IPS-20b (cell line): Measurements from ENCODE around the gene CNTN5.

Experiments
- H3K27ac ChIP-seq: one replicate; pipeline ENCODE4 v1.5.1; 2013; ENCODE audit warnings: low read length
- H3K27me3 ChIP-seq: 2 replicates; pipeline ENCODE4 v1.6.1; 2013; ENCODE audit warnings: mild to moderate bottlenecking, low read length, inconsistent platforms; ENCODE audit not compliant: insufficient read depth
- H3K36me3 ChIP-seq: 2 replicates; pipeline ENCODE4 v1.6.1; 2013; ENCODE audit warnings: low read depth, mild to moderate bottlenecking, inconsistent platforms, low read length, moderate library complexity; ENCODE audit not compliant: insufficient read depth
- H3K4me1 ChIP-seq: 2 replicates; pipeline ENCODE4 v1.6.1; 2013; ENCODE audit warnings: mild to moderate bottlenecking, control low read depth, inconsistent platforms, low read length, moderate library complexity; ENCODE audit not compliant: insufficient read depth
- H3K4me3 ChIP-seq: 2 replicates; pipeline ENCODE4 v1.5.1; 2013; ENCODE audit warnings: mild to moderate bottlenecking, low read length, inconsistent platforms
- H3K9ac ChIP-seq: 2 replicates; pipeline ENCODE4 v1.6.1; 2013; ENCODE audit warnings: low read depth, mild to moderate bottlenecking, inconsistent platforms, low read length, moderate library complexity
- H3K9me3 ChIP-seq: 2 replicates; pipeline ENCODE4 v1.6.1; 2013; ENCODE audit warnings: mild to moderate bottlenecking, low read depth, low read length, inconsistent platforms; ENCODE audit not compliant: insufficient read depth

The CNTN5 gene

GRCh38 chr11:100066399-100066798, 1045.7 kb downstream of the CNTN5 start:
- no peak overlapping the region for H3K4me3 ChIP-seq
- H3K9ac ChIP-seq: no peak overlapping the region
- no peaks in the 10 kb centered on the region for H3K36me3 ChIP-seq
- no peaks in the 10 kb centered on the region for H3K9me3 ChIP-seq
- H3K27ac ChIP-seq: no peak overlapping the region
- H3K4me1 ChIP-seq: no peaks in the 10 kb centered on the region; the same call in 1 of the 2 replicates
- no peaks in the 10 kb centered on the region for H3K27me3 ChIP-seq

DNA sequence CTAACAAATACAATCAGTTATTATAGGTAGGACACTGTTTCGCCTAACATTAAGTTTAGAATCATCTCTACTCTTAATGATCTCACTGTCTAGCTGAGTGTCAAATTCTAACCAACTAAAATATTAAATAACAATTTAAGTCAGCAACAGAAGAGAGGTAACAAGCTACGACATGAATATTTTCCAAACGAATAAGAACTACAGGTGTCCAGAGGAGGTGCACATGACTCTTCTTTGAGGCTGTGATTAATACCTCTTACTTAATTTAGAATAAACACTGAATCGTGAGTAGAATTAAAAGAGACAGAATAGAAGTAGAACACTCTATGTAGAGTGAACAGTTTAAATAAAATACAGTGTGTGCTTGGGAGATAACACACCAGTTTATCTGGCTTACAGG, 1047.4 kb downstream of the CNTN5 start:
- H3K4me3 ChIP-seq: no peak overlapping the region
- H3K27ac ChIP-seq: no peak overlapping the region
- H3K4me1 ChIP-seq: peaks cover 16% of the 10 kb centered on the region; the same call in 1 of the 2 replicates
- no peak overlapping the region for H3K9ac ChIP-seq
- no peaks in the 10 kb centered on the region for H3K36me3 ChIP-seq
- no peaks in the 10 kb centered on the region for H3K9me3 ChIP-seq
- H3K27me3 ChIP-seq: no peaks in the 10 kb centered on the region

DNA sequence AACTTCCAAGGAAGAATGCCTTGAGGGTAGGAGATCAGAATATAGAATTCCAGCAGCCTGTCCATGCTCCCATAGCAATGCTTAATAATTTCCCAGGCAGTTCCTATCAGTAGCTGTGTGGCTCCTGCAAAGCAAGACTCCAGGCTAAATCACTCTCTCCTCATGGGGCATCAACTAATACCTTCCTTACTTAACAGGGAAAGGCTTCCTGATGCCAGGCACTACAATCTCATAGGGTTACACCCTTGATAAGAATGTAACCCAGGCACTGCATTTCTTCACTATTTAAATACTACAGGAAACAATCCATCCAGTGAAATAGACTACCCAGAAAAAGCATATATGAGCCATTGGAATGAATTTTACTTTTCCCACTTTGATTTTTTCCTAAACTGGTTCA, 1051.4 kb downstream of the CNTN5 start:
- Histone ChIP-seq H3K9me3 (no peaks in the 10 kb centered on the region), H3K27ac (no peak overlapping the region), H3K4me3 (no peak overlapping the region), H3K9ac (no peak overlapping the region), H3K4me1 (peaks cover 16% of the 10 kb centered on the region; the same call in 1 of the 2 replicates), H3K36me3 (no peaks in the 10 kb centered on the region), H3K27me3 (no peaks in the 10 kb centered on the region)

DNA sequence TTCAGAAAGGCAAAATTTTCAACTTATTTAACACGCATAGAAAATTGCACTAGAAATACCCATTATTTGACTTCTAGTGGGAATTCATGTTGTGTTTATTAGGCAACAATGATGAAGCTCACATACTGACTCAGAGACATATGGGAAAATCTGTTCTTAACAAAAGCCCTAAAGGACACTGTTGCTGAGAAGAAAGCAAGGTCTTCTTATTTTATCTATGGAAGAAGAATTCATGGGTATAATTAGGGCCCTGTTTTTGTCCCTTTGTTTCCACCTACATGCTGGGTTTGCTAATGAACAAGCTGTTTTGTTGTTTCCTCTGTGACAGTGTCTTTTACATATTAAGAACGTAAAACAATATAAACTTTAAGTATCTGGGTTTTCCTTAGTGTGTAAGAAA, 1059.6 kb downstream of the CNTN5 start:
- Histone ChIP-seq H3K4me3 (peak overlapping the region; percentile 11; the same call in 1 of the 2 replicates), H3K4me1 (peaks cover 6% of the 10 kb centered on the region; the same call in 1 of the 2 replicates), H3K36me3 (no peaks in the 10 kb centered on the region), H3K27me3 (no peaks in the 10 kb centered on the region), H3K9me3 (no peaks in the 10 kb centered on the region), H3K27ac (no peak overlapping the region), H3K9ac (no peak overlapping the region)

DNA sequence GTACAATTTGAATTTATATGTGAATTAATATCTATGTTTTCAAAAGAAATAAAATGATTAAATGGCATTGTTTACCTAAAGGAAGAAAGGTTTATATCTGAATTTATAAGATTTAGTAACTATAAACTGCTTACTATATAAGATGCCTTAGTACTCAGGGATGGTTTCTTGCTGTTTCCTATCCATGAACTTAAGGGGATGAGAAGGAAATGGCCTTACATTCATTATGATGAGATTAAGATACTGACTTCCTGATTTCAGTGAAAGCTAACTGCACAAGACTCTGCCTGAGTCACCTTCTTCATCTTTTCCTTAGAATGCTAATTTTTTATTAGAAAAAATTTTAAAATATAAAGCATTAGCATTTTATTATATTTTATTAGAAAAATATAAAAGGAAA, 1060.1 kb downstream of the CNTN5 start:
- H3K27me3 ChIP-seq: no peaks in the 10 kb centered on the region
- no peak overlapping the region for H3K9ac ChIP-seq
- no peak overlapping the region for H3K27ac ChIP-seq

DNA sequence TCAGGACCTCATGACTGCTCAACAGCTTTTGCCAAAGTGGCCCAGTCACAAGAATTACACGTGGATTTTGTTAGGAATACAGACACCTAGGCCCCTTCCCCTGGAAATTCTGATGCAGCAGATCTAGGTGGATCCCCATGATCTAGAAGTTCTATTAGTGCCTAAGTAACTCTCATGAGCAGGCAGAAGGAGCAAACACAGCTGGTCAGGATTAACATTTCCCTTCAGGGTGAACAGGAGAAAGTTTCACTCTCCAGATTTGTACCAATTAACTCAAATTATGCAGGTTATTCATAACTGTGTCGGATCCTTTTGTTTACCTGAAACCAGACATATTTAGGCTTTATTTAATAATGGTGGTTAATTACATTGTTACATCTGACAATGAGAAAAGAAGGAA, 1072.9 kb downstream of the CNTN5 start:
- no peak overlapping the region for H3K27ac ChIP-seq
- no peak overlapping the region for H3K9ac ChIP-seq
- no peaks in the 10 kb centered on the region for H3K27me3 ChIP-seq
- no peak overlapping the region for H3K4me3 ChIP-seq
- H3K9me3 ChIP-seq: no peaks in the 10 kb centered on the region
- peaks cover 14% of the 10 kb centered on the region; the same call in 1 of the 2 replicates for H3K4me1 ChIP-seq
- no peaks in the 10 kb centered on the region for H3K36me3 ChIP-seq

More for the DNA sequence above, 1060.1 kb downstream of the CNTN5 start:
- peaks cover 6% of the 10 kb centered on the region; the same call in 1 of the 2 replicates for H3K4me1 ChIP-seq
- no peak overlapping the region for H3K4me3 ChIP-seq
- H3K36me3 ChIP-seq: no peaks in the 10 kb centered on the region
- no peaks in the 10 kb centered on the region for H3K9me3 ChIP-seq

DNA sequence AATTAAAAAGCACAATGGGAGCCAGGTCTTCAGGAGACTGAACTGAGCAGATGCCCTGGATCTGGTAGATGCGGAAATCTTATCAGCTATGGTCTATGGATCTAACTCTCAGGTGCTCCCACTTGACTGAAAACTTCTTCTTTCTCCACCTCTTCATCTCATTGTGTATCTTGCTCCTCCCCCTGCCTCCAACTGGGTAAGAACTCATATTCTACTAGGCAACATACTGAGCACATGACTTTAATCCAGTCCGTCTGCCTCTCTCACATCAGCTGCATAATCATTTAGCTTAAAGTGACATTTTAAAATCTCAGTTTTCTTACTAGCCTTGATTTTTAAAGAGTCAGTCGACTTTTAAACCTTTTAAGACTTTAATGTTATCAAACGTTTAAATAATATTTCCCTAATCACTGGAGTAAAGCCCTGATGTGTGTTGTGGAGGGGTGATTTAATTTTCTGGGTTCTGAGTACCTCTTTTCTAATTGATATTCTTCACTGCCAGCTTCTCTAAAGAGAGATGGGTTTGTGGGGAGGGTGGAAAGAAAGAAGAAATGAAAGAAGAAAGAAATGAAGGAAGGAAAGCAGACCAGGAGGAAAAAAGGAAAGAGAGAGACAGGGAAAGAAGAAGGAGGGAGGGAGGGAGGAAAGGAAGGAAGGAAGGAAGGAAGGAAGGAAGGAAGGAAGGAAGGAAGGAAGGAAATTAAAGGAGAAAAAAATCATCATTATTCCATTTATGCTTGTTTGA, 1073.5 kb downstream of the CNTN5 start:
- Histone ChIP-seq H3K9me3 (no peaks in the 10 kb centered on the region), H3K4me3 (no peak overlapping the region), H3K4me1 (peaks cover 14% of the 10 kb centered on the region; the same call in 1 of the 2 replicates), H3K27me3 (no peaks in the 10 kb centered on the region), H3K9ac (no peak overlapping the region), H3K27ac (no peak overlapping the region), H3K36me3 (no peaks in the 10 kb centered on the region)

GRCh38 chr11:100095809-100096208, 1075.1 kb downstream of the CNTN5 start:
- Histone ChIP-seq H3K9me3 (no peaks in the 10 kb centered on the region), H3K9ac (no peak overlapping the region), H3K36me3 (no peaks in the 10 kb centered on the region), H3K4me1 (peaks cover 14% of the 10 kb centered on the region; the same call in 1 of the 2 replicates), H3K4me3 (no peak overlapping the region), H3K27ac (no peak overlapping the region), H3K27me3 (no peaks in the 10 kb centered on the region)

DNA sequence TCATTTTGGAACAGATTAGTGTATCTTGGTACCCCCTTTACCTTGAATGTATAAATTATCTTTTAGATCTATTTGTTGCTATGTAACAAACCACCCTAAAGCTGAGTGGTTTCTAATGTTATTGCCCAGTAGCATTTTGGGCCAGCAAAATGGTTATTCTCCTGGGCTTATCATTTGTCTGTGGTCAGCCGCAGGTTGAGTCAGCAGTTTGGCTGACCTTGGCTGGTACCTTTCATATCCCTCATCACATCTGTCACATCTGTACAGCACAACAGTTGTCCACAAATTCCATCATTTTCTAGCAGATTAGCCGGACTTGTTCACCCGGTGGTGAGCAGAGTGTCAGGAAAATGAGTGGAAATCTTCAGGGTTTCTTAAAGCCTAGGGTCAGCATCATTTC, 1077.8 kb downstream of the CNTN5 start:
- Histone ChIP-seq H3K4me1 (peaks cover 4% of the 10 kb centered on the region; the same call in 1 of the 2 replicates), H3K4me3 (no peak overlapping the region), H3K9me3 (no peaks in the 10 kb centered on the region), H3K27ac (no peak overlapping the region), H3K36me3 (no peaks in the 10 kb centered on the region), H3K27me3 (no peaks in the 10 kb centered on the region), H3K9ac (no peak overlapping the region)

DNA sequence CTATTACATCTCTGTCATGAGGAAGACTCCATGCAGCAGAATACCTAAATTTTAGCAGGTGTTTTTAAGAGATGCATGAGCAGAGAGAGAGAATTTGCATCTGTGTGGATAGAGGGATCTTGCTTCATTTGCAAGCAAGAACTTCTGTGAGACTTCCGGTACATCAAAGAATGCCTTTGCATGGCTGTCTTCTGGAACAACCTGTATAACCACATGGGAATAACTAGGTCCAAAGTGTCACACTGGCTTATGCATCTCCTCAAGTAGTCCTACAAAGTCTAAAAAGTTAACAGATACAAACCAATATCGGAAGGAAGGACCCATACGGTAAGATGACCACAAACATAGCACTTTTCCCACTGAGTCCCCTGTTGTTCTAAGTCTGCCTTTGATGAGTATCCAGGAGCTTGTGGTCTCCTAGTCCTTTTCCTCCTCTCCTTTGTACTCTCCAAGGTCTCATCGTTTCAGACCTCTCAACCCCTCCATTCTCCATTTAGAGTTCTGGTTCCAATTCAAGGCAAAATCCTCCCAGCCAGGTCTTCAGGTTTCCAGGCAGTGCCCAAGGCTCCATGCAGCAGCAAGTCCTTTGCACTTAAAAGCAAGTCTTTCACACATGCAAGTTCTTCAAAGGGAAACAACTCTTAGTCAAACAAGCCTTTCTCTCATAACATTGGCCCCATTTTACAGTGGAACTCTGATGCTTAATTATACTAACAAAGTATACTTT, 1084.7 kb downstream of the CNTN5 start:
- Histone ChIP-seq H3K27ac (no peak overlapping the region), H3K4me3 (peak overlapping the region; percentile 31; the same call in 1 of the 2 replicates), H3K36me3 (no peaks in the 10 kb centered on the region), H3K27me3 (no peaks in the 10 kb centered on the region), H3K4me1 (peaks cover 12% of the 10 kb centered on the region), H3K9me3 (no peaks in the 10 kb centered on the region), H3K9ac (no peak overlapping the region)

GRCh38 chr11:100105982-100106358, 1085.2 kb downstream of the CNTN5 start:
- H3K4me3 ChIP-seq: no peak overlapping the region
- H3K27me3 ChIP-seq: no peaks in the 10 kb centered on the region
- no peak overlapping the region for H3K27ac ChIP-seq
- H3K4me1 ChIP-seq: peaks cover 12% of the 10 kb centered on the region
- no peak overlapping the region for H3K9ac ChIP-seq
- H3K9me3 ChIP-seq: no peaks in the 10 kb centered on the region
- H3K36me3 ChIP-seq: no peaks in the 10 kb centered on the region

DNA sequence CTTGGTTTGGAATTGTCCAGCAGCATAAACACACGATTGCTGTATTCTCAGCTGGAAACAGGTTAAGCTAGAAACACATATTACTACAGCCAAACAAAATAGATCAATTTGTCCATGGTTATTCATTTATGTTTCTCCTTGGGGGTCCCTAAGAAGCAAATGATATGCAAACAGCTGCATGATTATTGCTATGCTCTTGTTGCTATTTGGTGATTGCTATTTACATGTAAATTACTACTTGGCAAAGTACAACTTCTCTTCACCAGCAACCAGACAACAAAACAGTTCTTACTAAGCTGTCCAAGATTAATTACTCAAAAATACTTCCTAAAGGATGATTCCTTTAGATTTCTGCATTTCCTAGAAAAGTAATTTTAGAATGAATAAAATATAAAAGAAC, 1098.4 kb downstream of the CNTN5 start:
- Histone ChIP-seq H3K9ac (no peak overlapping the region), H3K36me3 (no peaks in the 10 kb centered on the region), H3K27ac (no peak overlapping the region), H3K4me3 (peak overlapping the region; percentile 25; the same call in 1 of the 2 replicates), H3K4me1 (peaks cover 5% of the 10 kb centered on the region; the same call in 1 of the 2 replicates), H3K27me3 (no peaks in the 10 kb centered on the region), H3K9me3 (no peaks in the 10 kb centered on the region)
